ENCODE results near the gene HIRA.
A peak's percentile ranks its signal among the peaks of the same experiment; 100 is the strongest.
"Not testable (repeated sequence)": the region's sequence is repeated elsewhere in the genome, so short reads cannot be mapped to it uniquely, and the experiment has no call there.

The HIRA gene

DNA sequence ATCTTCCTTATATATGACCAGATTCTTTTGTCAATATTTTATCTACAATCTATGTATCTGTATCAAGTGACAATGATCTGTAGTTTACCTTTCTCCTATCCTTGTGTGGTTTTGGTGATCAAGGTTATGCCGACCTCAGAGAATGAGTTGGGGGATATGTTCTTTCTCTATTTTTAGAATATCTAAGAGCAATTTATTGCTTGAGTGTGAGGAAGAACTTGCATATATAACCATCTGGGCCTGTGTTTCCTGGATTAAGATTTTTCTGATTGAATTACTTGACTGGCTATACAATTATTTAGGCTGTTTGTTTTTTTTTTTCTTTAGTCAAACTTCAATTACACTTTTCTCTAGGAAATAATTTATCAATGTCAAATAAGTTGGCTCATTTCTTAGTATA, 30.0 kb upstream of the HIRA start:
- no peak for DNase-seq

DNA sequence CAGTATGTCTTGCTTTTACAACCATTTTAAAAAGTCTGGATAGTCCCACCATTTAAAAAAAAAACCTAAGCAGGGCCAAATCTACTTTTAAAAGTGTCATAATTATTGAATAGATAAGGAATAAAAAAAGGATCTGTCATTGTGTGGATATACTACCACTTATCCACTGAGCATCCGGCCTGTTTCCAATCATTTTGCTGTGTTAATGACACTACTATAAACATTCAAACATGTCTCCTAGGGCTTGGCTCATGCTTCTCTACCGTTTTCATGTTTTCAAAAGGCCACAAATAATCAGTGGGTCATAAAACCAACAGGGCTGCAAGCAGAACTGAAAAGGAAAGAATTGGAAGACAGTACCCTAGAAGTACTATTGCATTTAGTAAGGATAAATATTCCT, 28.5 kb upstream of the HIRA start:
- DNase-seq, result no peak

DNA sequence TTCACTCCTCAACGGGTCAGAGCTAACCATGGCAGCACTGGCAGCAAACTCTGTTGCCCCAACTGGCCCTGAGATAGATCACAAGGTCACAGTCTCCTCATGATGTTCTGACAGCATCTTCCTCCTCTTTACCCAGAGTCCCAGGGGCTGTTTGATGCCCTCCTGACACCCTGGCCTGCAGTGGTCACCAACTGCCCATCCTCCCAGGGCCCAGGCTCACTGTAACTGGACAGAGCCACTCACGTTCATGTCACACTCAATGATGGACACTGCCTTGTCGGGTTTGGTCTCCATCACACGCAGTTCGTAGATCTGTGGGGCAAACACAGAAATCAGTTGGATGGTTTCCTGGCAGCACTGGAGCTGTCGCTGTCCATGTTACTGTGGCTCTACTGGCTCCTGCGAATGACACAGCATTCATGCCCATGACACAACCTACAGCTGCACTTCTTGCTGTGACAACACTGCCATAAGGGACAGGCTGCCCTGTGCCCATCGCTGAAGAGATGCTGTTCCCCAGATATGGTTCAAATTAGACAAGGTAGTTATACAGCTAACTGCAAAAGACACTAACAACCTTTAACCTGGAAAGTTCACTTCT, 26.4 kb upstream of the HIRA start:
- DNase-seq, result no peak

DNA sequence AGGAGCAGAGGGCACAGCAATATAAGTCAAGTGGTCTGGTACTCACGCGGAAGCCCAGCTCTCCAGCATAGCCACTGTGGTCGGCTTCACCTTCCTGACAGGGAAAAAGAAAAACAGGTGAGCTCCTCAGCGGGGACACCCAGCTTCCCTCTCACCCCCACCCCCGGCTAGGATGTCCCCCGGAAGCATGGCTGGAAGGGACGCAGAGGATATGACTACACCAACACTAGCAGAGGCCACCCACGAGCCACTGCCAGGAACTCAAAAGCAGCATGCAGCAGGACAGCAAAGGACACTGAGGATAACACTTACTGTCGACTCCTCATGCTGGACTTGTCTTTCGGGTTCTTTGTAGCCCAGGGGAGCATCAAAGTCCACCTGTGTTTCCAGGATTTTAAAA, 25.0 kb upstream of the HIRA start:
- DNase-seq, result no peak

DNA sequence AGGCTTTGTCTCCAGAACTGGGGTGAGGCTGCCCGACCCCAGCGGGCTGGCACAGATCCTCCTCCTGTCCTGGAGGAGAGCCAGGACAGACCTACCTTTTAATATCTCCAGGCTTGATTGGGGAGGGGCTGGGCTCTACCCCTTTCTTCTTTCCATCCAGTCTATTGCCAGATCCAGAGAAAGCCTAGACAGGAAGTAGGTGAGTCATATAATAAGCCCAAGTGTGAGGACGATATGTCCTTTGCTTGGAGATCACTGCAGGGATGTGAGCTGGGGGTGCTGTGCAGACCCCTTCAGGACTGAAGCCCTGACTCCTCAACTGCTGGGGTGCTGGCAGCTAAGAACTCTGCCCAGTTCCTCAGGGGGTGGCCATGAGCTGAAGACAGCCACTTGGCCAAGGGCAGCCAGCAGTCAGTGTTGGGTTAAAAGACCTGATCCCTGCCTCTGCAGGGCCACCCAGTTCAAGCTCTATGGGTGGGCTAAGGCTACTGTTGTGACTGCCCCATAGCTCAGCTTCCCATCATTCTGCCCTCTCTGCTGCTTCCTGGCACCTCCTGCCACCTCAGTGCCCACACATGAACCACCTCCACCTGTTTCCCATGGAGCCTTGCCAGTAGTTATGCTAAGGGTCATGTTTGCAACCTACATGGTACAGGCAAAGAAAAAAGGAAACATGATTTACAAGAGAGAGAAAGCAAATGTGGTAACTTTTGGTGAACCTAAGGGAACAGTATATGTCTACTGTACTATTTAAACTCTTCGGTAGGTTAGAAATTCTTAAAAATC, 24.2 kb upstream of the HIRA start:
- no peak for DNase-seq

DNA sequence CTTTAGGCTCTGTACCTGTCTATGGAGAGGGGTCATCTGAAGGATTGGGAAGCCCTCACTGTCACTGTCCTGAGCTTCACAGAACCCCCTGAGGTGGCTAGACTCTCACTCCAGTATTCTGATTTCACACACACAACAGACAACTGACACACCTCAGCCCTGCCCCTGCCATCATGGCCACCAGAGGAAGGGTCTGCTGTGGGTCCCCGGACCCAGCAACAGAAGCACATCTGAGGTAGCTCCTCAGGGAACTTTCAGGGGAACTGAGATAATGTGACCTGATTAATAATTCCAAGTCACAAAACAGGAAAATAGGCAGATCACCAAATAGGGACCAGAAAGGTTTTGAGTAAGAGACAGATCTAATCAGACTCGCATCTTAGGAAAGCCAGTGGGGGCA, 23.5 kb upstream of the HIRA start:
- no peak for DNase-seq

DNA sequence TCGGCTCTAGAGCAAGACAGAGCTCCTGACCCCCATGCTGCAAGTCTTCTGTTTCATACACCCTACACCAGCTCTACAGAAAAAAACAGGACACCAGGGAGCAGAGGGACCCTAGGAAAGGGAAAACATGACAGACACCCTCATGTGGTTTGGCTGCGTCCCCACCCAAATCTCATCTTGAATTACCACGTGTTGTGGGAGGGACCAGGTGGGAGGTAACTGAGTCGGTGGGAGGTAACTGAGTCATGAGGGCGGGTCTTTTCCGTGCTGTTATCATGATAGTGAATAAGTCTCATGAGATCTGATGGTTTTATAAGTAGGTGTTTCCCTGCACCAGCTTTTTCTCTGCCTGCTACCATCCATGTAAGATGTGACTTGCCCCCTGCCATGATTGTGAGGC, 22.6 kb upstream of the HIRA start:
- no peak for DNase-seq

DNA sequence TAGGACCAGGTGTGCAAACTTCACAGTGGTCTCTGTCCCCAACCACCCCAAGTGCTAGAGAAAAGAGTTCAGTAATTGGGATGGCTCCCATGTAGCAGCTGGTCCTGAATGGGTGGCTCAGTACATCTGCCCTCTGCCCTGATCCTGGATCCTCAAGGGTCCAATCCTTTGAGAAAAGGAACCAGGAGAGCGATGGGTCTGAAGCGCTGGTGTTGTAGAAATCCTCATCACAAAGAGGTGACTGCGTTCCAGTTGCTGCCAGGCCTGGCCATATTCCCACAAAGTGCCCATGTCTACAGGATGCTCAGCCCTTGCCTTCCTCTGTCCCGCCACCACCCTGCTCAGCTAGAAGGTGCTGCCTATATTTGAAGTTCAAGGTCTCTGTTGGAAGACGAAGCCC, 22.2 kb upstream of the HIRA start:
- no peak for DNase-seq

DNA sequence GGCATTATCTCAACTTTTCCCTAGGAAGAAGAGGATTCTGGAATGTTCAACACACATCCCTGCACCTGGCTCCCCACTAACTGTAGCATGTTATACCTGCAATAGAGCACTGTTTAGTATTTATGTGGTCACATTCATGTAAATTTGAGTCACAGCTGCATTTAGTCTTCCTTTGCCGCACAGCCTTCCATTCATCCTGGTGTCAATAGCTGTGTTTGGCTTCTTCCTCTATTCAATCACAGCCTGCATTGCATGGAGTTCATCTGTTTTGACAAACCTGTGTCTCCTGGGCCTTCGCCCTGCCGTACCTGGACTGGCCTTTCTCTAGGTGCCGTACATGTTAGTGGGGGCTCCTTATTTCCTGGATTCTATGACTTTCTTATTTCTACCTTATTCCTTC, 20.0 kb upstream of the HIRA start:
- DNase-seq, result no peak

DNA sequence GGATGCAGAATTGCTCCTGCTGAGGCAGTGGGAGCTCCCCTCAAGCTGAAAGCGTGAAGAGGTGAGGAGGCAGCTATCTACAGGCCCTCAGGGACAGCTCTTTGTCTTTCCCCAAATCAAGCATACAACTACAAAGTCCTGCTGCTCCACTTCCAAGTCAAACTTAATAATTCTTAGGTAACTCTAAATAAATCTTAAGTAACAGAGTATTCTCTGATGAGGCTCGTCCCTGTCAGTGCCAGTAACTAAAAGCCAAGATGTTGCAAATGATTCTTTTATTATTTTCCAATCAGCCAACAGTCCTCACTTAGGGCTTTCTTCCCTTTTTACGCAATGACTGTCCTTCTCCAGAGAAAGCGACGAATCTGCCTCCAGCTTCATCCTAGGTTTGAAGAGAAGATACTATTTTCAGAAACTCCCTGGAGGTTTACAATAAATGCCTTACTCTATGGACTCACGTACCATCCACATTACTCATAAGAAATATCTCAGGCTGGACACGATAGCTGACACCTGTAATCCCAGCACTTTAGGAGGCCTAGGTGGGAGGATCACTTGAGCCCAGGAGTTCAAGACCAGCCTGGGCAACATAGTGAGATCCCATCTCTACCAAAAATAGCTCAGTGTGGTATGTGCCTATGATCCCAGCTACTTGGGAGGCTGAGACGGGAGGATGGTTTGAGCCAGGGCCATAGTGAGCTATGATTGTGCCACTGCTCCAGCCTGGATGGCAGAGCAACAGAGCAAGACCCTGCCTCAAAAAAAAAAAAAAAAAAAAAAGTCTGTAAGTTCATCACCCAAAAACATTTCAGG, 19.0 kb upstream of the HIRA start:
- no peak for DNase-seq

DNA sequence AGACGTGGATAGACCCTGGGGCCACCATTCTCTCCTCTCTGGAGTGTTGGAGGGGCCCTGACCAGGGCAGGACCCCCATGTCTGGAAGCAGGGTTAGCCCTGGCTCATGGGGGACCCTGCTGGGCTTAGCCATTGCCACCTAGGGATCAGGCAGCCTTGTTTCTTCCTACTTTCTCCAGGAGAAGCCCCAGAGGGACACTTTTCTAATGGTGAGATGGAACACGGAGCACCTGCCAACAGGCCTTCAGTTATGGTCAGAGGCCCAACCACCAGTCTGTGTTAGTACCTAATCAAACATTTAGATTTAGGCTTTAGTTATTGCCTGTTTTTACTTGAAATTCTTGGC, 17.9 kb upstream of the HIRA start:
- DNase-seq, result no peak

DNA sequence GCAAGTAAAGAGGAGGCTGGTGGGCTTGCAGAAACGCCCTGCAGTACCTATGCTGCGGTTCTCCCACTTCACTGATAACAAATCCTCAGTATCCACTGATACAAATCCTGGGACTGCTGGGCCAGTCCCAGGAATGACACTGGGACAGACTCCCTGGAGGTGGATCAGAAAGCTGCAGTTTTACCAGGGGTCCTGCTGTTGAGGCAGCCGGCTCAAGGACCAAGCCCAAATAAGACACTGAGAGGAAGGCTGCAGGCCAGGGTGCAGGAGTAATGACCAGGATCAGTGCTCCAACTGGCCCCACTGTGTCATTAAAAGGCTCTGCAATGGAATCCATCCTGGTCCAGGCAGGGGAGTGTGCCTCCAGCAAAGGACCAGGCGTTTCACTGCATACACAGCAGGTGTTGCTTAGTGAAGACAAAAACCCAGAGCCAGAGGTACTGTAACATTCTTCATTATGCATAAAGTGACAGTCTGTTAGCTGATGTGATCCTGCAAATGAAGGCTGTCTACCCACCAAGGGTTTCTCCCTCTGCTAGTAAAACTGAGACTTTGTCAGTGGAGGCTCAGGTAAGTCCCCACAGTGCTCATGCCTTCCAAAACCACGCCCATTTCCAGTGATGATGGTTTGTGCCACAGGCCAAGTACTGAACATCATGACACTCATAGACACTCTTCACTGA, 17.3 kb upstream of the HIRA start:
- no peak for DNase-seq

DNA sequence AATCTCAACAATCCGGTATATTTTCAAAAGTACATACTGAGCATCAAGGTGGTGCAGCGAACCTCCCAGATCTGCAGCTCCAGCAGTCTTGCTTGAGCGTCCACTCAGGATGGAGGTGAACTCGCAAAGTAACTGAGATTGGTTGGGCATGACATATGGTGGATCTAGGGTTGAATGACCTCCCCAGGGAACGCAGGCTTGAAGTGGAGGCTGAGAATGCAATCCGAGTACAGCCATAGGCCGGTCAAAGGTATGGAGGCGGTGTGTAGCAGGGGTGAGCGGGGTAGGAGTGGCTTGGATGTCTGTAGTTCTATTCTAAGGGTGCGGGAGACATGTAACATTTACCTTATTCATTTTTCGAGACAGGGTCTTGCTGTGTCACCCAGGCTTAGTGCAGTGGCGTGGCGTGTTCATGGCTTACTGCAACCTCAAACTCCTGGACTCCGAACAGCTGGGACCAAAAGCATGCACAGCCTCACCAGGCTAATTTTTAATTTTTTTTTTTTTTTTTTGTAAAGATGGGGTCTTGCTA, 16.6 kb upstream of the HIRA start:
- DNase-seq, result no peak

DNA sequence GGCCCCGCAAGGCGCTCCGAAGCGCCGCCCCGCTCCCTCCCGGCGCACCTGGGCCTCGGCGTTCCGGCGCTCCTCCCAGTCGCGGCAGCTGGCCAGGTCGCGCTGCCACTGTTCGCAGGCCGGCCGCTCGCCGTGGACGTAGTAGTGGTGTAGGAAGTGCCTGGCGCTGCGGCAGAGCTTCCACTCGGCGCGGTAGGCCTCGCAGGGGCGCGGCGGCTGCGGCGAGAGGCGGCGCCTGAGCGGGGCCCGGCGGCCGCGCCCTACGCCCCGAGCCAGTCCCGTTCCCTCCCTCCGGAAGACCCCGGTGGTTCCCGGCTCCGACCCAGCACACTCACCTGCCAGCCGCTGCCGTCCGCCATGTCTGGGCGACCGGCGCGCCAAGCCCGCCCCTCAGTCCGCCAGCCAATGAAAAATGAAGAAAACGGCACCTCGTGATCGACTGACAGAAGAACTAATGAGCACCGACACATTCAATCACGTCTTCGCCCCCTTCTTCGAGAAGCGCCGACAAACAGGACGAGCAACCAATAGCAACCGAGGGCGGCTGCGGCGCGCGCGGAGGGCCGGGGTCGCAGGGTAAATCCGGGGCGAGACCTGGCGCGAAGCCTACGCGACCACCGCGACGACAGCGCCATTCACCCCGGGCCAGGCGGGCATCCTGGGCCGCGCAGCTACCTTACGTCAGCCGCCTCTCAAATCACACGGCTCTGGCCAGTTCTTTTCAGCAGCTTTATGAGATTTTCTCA, 16.0 kb upstream of the HIRA start, which contains the start of gene C22orf39:
C22orf39 (minus strand) TSS at position 382 of the 746 bp plus-strand sequence; CDS start at position 359, 23 bp downstream.
- peak; percentile 87 for DNase-seq

DNA sequence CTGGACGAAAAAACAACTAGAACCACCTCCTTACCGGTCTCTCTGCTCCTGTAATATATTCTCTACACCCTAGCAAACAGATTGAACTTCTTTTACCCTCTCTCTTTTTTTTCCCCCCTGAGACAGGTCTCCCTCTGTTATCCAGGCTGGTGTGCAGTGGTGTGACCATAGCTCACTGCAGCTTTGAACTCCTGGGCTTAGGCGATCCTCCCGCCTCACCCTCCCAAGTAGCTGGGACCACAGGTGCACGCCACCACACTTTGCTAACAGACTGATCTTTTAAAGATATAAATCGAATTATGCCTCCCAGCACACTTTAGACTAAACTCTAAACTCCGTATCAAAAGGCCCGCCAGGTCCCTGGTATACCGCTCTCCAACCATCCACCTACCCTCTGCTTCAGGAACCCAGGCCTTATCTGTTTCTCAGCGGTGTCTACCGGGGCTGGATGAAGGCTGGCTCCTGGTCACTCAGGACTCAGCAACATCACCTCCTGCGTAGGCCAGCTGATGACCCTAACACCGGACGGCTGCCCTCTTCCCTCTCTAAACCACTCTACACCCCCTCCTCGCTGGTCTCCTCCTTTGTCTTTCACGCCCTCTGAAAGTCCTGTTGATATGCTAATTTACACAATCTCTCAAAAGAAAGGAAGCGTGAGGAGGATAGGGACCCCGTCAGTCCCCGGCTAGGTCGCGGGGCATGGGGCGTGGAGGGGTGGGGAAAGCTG, 15.2 kb upstream of the HIRA start:
- DNase-seq, result no peak

DNA sequence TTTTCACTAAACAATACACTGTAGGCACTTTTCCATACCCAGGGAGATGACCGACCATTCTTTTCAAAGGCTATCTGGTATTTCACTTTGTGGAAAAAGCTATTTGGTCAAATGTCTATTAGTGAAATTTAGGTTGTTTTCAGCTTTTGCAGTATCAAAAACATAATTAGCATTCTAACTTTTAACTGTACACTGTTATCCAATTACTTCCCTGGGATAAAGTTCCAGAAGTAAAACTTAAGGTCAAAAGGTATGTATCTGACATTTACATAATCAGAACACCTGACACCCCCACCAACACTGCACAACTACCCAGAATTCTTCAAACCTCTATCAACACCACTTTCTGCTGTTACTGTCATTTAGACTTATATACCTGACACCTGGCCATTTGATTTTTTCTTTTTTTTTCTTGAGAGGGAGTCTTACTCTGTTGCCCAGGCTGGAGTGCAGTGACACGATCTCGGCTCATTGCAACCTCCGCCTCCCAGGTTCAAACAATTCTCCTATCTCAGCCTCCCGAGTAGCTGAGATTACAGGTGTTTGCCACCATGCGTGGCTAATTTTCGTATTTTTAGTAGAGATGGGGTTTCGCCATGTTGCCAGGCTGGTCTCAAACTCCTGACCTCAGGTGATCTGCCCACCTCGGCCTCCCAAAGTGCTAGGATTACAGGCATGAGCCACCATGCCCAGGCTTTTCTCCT, 13.9 kb upstream of the HIRA start:
- DNase-seq, result not testable (repeated sequence)

DNA sequence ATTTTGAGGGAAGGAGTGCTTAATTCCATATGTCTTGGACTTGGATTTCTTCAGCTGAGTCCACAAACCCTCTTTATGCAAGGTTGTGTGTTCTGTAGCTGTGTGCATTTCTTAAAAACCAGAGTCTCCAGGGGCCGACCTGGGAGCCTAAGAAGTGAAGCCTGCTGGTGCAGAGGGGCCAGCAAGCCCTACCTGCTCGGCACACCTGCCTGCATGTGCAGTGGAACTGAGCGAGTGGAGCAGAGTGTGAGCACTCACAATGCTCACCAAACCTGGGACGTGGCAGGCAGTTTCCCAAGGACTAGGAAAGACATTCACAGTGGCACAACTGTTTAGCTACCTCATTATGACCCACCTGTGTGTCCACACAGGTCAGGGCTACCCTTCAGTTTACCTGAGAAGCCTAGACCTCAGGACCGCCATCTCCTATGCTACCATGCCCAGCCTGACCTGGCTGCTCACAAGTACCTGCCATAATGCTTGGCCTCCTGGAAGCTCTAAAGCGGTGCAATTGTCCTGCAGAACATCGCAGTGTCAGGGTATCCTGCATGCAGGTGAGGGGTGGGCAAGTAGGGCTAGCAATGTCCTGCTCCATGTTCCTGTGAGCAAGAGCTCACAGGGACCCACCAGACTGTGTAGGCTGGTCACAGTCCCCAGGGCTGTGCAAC, 12.1 kb upstream of the HIRA start:
- no peak for DNase-seq

DNA sequence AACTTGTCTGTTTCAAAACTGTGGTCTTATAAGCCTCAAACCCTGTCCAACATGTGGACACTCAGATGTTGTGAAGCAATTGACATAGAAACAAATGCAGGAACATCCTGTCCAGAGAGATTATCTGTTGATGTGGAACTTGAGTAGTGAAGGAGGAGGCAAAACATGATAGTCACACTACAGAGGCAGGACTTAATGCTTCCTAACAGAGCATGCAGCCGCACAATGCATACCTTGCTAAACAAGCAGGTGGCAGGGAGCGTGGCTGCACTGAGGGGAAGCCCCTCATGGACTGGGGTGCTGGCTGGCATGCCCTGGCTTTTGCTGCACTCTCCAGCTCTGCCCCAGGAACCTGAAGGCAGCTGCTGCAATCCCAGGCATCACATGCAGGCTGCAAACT, 10.6 kb upstream of the HIRA start:
- peak; percentile 7 for DNase-seq

DNA sequence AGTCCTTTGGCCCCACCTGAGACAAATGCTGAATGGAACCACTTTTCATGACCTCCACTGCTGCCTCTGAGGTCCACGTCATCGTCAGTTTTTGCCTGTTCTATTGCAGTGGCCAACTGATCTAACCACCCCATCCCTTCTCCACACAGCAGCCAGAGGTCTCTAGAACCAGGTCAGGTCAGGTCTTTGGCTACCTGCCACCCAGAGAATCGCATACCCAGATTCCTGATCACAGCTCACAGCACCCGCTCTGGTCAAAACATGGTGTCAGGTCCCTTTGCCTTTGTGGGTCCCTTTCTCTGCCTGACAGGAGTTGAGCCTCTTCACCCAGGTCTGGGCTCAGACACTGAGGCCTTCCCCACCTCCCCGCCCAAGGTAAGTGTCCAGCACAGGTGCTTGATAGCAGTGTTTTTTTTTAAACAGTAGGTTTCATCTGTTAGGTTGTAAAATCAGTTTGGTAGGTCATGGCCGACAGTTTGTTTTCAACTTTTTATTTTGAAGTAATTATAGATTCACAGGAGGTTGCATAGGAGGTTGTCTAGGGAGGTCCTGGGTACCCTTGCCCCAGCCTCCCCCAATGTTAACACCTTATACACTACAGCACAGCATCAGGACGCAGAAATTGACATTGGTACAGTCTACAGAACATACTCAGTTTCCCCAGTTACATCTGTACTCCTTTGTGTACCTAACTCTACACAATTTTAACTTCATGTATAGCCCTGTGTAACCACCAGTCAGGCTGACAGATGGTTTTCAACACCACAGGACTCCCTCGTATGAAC, 9.1 kb upstream of the HIRA start:
- no peak for DNase-seq

DNA sequence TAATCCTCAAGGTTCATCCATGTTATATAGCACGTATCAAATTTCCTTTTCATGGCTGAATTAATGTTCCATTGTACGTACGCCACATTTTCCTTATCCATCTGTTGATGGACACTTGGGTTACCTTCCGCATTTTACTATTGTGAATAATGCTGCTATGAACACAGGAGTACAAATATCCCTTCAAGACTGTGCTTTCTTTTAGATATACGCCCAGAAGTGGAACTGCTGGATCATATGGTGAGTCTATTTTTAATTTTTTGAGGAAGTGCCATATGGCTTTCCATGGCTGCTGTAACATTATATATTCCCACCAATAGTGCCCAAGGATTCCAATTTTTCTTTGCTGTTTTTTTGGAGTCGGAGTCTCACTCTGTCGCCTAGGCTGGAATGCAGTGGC, 6.8 kb upstream of the HIRA start:
- DNase-seq, result peak; percentile 4

Measured in MV-4-11 (cell line).